ENCODE measurements around the gene CELF5.

The CELF5 gene

DNA sequence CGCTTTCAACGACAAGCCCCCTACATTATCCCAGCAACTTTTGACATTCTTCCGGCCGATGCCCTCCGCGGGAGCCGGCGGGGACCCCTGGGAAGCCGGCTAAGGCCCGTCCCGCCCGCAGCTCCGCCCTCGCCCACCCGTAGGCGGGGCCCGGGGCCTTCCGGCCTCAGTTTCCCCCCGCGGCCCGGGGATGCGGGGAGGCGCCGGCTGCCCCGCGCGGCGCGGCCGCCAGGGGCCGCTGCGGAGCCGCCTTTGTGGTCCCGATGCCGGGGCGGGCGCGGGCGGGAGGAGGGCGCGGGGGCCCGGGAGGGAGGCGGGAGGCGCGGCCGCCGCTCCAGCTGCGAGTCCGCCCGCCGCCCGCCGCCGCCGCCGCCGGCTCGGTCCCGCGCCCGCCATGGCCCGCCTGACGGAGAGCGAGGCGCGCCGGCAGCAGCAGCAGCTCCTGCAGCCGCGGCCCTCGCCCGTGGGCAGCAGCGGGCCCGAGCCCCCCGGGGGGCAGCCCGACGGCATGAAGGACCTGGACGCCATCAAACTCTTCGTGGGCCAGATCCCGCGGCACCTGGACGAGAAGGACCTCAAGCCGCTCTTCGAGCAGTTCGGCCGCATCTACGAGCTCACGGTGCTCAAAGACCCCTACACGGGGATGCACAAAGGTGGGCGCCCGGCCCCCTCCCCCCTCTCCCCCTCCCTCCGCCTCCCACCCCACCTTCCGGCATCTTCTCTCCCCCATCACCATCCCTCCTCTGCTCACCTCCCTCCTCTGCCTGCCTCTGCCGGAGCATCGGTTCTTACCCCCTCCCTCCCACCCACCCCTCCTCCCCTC, at the start of gene CELF5:
Gene CELF5 (plus strand): TSS at position 316 of the 823 bp plus-strand sequence. CDS start 79 bp downstream, at position 395.
- DNase-seq: peak; percentile 14

DNA sequence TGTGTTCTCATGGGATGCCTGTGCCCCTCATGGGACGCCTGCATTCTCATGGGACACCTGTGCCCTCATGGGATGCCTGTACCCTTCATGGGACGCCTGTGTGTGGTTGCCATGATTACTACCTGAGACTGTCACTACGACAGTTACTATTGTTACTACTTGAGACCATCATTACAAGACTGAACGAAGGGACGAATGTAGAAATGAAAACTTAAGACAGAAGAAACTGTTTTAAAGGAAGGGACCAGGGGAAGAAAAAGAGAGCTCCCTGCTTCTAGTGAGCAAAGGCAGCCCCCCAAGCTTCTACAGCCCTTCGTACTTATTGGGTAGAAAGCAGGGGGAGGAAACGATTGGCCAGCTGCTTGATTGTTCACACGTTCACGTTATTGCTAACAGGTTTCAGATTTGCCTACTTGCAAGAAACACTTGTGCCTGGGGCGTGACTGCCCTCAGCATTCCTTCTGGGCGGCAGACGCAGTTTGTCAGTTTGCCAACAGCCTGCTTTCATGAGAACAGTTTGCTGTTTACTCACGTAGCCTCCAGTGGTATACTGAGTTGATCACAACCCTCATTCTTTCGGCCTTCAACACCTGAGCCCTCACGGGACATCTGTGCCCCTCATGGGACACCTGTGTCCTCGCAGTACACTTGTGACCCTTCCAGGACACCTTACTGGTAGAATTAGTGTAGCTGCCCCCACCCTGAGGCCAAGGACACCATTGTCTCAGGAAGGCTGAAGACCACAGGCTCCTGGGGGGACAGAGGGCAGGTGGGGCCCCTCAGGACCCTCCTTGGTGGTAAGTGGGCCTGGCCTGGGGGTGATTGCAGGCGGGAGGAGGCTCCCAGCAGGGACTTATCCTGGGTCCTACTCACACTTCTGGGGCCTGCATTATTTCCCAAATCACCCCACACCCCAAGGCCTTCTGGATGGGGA, 48.4 kb upstream of the CELF5 start:
- peak; percentile 70 for DNase-seq

DNA sequence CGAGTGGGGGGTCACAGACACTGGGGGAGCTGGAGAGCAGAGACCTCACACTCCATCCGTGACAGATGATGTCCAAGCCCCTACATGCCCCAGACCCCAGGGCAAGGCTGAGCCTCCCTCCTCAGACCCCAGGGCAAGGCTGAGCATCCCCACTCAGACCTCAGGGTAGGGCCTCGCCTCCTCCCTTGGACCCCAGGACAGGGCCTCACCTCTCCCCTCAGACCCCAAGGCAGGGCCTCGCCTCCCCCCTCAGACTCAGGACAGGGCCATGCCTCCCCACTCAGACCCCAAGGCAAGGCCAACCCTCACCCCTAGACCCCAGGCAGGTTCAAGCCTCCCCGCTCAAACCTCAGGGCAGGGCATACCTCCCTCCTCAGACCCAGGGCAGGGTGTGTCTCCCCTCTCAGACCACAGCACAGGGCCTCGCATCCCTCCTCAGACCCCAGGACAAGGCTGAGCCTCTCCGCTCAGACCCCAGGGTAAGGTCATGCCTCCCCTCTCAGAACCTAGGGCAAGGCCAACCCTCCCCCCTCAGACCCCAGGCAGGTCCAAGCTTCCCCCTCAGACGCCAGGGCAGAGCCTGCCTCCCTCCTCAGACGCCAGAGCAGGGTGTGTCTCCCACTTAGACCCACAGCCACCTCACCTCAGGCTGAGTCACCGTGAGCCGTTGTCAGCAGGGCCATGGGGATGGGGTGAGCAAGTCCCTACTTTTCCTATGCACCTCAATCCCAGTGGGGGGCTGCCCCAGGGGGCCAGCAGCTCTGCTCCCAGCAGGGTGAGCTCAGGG, 47.6 kb upstream of the CELF5 start:
- DNase-seq: peak; percentile 88

DNA sequence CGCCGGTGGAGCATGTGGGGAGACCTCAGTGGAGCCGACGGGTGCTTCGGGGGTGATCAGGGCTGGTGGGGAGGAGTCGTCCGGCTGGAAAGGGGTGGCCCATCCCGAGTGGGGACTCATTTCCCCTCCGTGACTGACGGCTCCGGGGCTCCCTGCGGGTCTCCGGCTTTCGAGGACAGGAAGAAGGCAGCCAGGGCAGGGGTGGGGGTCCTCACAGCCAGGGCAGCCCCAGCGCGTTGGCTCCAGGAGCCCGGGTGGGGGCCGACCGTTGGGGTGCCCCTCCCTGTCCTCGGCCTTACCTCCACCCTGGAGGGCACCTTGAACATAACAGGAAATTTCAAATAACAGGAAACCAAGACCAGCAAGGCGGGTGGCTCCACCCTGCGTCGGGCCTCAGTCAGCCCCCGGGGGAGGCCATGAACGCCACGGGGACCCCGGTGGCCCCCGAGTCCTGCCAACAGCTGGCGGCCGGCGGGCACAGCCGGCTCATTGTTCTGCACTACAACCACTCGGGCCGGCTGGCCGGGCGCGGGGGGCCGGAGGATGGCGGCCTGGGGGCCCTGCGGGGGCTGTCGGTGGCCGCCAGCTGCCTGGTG, 46.0 kb upstream of the CELF5 start, which contains the start of gene S1PR4:
Gene S1PR4 (plus strand): TSS at position 393 of the 596 bp plus-strand sequence. CDS start 24 bp downstream, at position 417.
- peak; percentile 85 for DNase-seq

DNA sequence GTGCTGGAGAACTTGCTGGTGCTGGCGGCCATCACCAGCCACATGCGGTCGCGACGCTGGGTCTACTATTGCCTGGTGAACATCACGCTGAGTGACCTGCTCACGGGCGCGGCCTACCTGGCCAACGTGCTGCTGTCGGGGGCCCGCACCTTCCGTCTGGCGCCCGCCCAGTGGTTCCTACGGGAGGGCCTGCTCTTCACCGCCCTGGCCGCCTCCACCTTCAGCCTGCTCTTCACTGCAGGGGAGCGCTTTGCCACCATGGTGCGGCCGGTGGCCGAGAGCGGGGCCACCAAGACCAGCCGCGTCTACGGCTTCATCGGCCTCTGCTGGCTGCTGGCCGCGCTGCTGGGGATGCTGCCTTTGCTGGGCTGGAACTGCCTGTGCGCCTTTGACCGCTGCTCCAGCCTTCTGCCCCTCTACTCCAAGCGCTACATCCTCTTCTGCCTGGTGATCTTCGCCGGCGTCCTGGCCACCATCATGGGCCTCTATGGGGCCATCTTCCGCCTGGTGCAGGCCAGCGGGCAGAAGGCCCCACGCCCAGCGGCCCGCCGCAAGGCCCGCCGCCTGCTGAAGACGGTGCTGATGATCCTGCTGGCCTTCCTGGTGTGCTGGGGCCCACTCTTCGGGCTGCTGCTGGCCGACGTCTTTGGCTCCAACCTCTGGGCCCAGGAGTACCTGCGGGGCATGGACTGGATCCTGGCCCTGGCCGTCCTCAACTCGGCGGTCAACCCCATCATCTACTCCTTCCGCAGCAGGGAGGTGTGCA, 45.3 kb upstream of the CELF5 start:
- peak; percentile 25 for DNase-seq

DNA sequence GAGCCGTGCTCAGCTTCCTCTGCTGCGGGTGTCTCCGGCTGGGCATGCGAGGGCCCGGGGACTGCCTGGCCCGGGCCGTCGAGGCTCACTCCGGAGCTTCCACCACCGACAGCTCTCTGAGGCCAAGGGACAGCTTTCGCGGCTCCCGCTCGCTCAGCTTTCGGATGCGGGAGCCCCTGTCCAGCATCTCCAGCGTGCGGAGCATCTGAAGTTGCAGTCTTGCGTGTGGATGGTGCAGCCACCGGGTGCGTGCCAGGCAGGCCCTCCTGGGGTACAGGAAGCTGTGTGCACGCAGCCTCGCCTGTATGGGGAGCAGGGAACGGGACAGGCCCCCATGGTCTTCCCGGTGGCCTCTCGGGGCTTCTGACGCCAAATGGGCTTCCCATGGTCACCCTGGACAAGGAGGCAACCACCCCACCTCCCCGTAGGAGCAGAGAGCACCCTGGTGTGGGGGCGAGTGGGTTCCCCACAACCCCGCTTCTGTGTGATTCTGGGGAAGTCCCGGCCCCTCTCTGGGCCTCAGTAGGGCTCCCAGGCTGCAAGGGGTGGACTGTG, 44.6 kb upstream of the CELF5 start:
- no peak for DNase-seq

DNA sequence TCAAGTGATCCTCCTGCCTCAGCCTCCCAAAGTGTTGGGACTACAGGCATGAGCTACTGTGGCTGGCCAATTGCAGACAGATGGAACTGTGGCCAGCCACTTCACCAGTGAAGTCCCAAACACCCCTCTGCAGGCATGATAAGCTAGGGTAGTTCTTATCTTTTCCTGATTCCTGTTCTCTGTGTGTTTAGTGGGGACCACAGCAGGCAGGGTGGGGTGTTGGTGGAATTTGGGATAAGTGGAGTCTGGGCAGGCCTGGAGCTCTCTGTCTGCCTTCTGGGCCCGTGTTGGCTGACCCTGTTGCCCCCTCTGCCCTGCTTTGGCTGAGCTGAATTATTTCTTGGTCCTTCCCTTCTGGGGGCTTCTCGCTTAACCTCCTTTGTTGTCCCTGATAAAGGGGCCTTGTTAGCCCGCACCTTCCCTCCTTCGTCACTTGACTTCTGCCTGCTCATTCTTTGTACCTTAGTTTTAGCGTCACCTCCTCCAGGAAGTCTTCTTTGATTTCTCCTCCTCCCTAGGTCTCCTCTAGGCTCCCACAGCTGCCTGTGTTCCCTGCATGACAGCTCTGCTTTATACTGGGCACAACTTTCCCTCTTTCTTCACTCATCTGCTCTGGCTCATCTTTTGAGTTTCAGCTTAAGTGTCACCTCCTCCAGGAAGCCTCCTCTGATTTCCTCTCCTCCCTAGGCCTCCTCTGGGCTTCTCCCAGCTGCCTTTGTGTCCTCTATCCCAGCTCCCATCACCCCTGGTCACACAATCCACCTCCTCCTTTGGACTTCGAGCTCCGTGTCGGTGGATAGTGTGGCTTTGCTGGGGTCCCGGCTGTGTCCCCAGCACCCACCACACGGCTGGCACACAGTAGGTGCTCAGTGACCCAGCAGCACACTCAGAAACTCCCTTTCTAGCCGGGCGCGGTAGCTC, 40.5 kb upstream of the CELF5 start:
- DNase-seq: no peak

DNA sequence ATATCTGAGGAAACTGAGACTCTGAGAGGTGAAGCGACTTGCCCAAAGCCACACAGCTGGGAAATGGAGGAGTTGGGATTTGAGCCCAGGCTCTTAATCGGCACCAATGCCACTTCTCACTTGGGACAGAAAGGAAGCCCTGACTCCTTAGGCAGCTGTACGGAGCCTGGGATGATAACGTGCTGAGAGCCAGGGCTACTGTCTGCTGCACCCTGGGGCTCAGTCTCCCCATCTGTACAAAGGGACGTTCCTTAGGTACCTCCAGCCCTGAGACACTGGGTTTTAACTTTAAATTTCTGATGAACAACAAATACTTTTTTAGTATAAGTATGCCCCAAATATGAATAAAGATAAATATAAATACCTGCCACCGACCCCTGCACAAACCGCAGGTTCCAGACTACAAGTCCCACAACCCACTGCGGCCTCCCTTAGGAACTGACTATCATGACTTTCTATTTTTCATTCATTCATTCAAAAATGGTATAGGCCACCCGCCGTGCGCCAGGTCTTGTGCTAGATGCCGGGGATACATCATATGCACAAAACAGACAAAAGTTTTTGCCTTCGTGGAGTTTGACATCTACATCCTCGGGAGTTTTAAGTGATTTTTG, 39.5 kb upstream of the CELF5 start:
- DNase-seq: no peak

DNA sequence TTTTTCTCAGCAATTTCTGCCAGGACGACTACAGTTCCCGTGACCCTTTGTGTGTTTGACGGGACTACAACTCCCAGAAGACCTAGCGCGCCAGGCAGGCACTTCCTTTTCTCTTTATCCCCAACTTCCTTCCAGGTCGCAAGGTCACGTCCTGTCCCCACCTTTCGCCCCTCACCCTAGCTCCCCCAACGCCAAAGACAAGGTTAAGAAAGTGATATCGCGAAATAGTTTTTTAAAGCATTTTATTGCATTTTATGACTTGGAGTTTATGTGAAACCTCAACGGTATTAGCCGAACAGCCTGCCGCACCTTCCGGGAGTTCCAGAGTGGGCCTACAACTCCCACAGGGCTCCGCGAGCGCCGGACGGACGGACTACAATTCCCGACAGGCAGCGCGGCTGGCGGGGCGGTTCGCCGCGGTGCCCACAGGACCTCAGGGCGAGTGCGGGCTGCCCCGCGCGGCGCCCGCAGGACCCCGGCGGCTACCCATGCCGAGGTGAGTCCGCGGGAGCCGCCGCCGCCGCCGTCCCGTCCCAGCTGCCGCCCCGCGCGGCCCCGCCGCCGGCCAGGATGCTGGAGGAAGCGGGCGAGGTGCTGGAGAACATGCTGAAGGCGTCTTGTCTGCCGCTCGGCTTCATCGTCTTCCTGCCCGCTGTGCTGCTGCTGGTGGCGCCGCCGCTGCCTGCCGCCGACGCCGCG, 38.9 kb upstream of the CELF5 start, which contains the start of gene NCLN:
Gene NCLN (plus strand): TSS at position 470 of the 699 bp plus-strand sequence. CDS start 101 bp downstream, at position 571.
- DNase-seq: peak; percentile 92

DNA sequence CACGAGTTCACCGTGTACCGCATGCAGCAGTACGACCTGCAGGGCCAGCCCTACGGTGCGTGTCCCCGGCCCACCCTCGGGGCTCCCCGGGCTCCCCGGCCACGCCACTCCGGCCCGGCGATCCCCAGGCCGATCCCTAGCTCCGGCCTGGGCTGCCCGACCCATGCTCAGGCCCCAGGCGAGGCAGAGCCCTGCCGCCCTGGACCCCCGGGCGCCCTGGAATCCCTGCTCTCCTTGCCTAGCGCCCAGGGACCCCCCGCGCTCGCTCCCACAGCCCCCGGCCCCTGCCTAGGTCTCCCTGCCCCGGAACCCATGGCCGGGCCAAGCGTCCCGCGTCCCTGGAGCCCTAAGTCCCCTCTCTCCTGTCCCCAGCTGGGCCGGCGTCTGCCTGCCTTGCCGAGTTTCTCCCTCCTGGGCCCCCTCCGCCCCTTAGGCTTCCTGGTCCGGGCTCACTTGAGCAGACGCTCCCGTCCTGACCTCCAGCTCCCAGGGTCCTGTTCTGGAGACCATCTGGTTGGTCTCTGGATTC, 38.2 kb upstream of the CELF5 start:
- no peak for DNase-seq

DNA sequence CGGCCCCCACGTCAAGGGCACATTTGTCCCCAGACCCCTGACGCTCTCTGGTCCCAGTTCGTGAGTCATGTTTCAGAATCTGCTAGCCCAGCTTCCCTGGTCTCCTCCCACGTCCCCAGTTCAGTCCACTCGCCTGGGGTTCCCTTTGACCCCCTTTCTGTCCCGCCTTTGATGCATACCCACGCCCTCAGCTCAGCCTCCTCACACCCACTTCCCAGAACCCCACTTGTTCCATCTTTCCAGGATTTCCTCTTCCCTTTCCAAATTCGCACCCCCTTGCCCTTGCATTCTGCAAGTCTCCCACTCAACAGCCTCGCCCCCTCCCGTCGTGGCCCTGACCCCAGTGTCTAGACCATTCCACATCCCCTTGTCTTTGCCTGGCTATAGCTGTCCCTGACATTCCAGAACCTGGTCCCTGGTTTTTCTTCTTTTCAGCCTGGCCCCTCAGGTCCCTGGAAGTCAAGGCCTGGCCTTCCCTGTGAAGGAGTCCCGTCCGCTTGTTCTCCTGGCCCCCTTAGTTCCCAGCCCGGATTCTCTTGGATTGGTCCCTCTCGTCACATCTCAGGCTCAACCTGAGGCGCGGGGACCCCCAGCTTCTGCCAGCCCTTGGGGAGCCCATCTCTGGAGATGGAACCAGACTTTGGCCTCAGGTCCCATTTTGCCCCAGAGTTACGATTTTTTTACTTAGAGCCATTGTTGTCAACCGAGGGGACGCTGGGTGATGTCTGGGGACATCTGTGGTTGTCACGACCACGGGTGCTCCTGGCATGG, 37.4 kb upstream of the CELF5 start:
- no peak for DNase-seq

DNA sequence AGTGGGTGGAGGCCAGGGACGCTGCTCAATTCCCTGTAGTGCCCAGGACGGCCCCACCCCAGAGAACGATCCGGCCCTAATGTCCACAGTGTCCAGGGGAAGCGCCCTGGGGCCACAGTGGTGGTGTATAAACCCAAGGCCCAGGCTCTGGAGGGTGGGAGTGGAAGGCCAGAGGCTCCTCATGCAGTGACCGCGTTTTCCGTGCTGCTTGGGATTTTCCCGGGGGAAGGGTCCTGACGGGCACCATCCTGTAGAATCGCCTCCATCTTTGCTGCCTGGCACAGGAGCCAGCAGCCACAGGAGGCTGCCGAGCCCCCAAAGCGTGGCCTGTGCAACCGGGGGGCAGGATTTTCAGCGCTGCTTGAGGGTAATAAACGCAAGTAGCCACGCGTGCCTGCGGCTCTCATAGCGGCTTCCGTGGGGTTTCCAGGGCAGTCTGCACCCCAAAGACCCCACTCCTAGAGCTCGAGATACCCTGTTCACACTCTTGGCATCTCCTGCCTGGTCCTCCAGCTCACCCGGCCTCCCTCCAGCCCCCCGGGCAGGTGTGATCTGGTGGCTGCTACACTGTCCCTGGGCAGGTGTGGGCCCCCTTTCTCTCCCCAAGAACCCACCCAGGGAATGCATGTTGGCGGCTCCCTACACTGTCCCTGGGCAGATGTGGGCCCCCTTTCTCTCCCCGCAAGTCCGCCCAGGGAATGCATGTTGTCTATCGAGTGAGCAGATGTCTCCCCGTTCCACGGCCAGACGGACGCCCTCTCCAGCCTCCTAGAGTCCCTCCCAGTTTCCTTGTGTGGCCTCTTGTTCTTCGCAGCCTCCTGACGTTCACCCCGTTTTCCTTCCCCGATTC, 36.6 kb upstream of the CELF5 start:
- no peak for DNase-seq

DNA sequence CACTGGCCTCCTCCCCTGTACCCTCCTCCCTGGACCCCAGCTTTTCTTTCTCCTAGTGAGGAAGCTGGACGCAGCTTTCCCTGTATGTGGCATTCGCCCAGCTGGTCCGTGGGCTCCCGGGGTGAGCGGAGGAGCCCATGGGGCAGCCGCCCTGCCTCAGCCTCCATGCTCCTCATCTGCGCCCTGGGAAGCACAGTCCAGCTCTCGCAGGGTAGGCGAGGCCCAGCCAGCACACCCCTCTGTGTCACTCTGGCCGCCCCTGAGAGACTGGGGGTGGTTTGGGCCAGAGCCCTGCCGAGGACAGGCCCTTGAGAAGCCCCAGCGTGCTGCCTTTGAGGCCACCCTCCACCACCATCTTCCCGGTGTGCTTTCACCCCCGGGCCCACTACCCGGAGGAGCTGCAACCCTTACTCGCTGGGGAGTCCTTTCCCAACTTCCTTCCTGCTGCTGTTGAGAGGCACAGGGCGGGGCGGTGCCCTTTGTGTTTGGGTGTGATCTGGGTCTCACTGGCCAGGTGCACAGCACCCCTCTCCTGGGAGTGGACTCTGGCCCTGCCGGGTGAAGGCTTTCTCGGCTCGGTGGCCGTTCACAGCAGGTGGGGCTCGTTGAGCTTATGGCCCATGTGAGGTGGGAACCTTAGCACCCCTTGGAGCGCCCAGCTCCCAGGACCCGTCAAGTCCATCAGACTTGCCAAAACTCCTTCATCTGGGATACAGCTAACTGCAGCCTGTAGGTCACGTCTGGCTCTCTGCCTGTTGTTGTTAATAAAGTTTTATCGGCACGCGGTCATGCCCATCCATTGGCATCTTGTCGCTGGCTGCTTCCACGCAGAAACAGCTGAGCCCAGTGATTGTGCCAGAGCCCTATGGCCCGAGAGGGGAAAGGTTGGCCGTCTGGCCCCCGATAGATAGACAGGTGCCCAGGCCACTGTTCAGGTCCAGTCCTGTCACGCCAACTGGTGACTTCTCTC, 35.5 kb upstream of the CELF5 start:
- no peak for DNase-seq

DNA sequence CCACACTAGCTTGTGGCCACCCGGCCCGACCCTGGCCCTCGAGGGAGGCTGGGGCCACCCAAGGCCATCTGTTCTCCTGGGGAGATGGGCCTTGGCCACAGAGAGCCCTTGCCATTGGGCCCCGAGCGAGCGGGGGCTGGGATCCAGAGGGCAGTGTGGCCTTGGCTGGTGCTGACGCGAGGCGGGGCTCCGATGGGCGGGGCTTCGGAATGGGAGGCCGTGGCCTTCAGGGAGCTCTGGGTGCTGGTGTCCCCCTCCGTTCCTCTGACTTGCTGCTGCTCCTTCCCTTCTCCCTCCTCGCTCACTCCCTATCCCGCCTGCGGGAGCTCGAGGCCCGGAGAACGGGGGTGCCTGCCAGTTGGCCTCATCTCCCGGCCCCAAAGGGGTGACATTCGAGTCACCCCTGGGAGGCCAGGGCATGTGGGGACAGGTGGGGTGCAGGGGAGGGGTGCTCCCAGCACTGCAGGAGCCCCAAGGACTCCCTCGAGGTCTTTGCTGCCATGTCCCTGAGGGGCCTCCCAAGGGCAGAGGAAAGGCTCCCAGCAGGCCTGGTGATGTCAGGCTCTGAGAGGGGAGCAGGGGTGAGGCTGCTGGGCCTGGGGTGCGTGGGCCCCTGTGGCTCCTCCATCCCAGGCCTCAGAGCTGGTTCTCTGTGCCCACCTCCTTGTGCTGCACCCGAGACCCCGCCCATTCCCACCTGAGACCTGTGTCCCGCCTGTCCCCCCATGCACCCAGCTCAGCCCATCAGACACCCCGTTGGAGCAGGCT, 34.6 kb upstream of the CELF5 start:
- no peak for DNase-seq

DNA sequence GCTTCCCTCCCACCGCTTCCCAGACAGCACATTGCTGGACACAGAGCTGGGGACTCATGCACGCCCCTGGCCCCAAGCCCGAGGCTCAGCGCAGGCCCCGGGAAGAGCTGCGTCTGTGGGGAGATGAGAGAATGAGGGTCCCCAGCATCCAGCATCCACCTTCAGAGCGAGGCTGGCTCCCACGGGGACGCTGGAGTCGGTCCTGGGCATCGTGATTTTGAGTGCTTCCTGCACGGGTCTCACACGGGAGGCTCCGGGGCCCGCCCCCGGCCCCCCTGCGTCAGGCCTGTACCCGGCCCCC, 34.0 kb upstream of the CELF5 start:
- DNase-seq: no peak
